ENCODE measurements around the gene CYGB. TPM values are rescaled to one million over a fixed set of nuclear protein-coding genes. Genes with fewer than 3 reads are reported as not detected.
A peak's percentile ranks its signal among the peaks of the same experiment; 100 is the strongest.
"Not testable (repeated sequence)": the region's sequence is repeated elsewhere in the genome, so short reads cannot be mapped to it uniquely, and the experiment has no call there.

Gene CYGB
- total RNA-seq, 1 donor = 11.7 TPM

DNA sequence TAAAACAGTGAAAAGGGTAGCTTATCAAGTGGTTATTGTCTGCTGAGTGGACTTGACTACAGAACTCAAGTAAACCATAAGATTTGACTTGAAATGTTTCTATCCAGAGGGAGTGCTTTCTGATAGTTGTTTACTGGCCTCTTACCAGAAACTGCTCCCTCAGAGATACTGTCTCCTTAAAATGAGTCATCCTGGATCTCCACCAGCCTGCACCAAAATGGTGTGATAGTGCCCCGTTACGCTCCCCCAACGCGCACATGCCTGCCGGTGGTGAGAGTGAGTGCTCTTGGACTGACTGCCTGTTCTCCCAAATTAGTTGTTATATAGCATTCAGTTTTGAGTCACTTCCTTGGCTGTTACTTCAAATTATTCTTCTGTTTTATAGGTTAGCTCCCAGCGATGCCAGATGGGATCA, 25.2 kb upstream of the CYGB start:
- TF ChIP-seq, protein P1, sequence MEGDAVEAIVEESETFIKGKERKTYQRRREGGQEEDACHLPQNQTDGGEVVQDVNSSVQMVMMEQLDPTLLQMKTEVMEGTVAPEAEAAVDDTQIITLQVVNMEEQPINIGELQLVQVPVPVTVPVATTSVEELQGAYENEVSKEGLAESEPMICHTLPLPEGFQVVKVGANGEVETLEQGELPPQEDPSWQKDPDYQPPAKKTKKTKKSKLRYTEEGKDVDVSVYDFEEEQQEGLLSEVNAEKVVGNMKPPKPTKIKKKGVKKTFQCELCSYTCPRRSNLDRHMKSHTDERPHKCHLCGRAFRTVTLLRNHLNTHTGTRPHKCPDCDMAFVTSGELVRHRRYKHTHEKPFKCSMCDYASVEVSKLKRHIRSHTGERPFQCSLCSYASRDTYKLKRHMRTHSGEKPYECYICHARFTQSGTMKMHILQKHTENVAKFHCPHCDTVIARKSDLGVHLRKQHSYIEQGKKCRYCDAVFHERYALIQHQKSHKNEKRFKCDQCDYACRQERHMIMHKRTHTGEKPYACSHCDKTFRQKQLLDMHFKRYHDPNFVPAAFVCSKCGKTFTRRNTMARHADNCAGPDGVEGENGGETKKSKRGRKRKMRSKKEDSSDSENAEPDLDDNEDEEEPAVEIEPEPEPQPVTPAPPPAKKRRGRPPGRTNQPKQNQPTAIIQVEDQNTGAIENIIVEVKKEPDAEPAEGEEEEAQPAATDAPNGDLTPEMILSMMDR (IDR thresholded peaks at IDR 0.05; ENCODE audit: insufficient read depth, low read depth, low read length) = no peak
- DNase-seq (ENCODE audit: low read depth) = peak; percentile 92
- H3K4me3 ChIP-seq (ENCODE audit: low read depth, low read length) = no peak overlapping the region

DNA sequence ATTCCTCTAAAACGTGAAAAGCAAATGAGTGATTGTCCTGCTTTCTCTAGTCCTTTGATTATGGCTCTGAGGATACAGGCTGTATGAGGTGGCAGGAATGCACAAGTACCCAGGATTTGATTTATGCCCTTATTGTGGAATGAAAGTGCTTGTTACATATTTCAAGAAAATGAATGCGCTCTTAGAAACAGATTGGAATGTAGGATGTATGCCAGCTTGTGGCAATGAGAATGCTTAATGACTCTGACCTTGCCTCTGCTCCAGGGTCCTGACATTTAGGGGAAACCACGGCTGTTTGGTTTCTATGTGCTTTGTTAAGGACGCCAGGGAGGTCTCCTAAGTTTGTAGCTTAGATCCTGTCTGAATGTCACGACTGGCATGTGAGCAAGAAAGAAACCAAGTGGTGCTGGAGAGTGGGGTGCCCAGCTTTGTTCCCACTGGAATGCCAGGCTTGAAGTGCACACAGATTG, 24.3 kb upstream of the CYGB start:
- peak overlapping the region; percentile 13 for H3K4me3 ChIP-seq (ENCODE audit: low read depth, low read length)
- peak; percentile 29 for DNase-seq (ENCODE audit: low read depth)
- TF ChIP-seq, protein P1 (IDR thresholded peaks at IDR 0.05; ENCODE audit: insufficient read depth, low read depth, low read length) = no peak

DNA sequence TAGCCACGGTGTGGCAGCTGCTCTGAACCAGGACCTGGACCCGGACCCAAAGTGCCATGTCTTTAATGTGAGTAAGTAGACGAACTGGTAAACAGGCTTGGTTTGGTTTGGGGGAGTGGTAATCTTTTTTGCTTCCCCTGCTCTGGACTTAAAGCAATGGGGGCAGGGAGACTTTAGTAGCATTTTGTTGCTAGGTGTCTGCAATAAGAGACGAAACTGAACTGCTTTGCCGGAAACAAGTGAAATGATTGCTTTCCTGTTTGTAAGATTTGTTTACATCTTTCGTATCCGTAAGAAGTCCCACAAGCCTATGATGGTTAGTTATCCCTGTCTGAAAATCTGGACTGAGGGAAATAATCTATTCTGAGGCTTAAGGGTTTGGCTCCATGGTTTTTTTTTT, 23.8 kb upstream of the CYGB start:
- H3K4me3 ChIP-seq (ENCODE audit: low read depth, low read length) = peak overlapping the region; percentile 18

DNA sequence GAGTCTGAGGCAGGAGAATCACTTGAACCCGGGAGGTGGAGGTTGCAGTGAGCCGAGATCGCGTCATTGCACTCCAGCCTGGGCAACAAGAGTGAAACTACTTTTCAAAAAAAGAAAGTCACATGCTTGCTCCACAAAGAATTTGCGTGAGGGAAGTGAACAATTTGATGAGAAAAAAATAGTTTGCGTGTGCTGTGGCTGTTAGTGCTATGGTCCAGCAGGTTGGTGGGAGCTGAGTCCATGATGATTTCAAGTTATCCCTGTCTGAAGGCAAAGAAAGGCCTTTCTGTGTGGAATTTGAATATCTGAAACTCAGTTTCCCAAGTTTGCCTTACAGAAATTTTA, 23.3 kb upstream of the CYGB start:
- H3K4me3 ChIP-seq (ENCODE audit: low read depth, low read length) = no peak overlapping the region
- TF ChIP-seq, protein P1 (IDR thresholded peaks at IDR 0.05; ENCODE audit: insufficient read depth, low read depth, low read length) = no peak
- peak; percentile 33 for DNase-seq (ENCODE audit: low read depth)

More for the DNA sequence above, 23.8 kb upstream of the CYGB start:
- peak; percentile 85 for DNase-seq (ENCODE audit: low read depth)
- TF ChIP-seq, protein P1 (IDR thresholded peaks at IDR 0.05; ENCODE audit: insufficient read depth, low read depth, low read length) = no peak

DNA sequence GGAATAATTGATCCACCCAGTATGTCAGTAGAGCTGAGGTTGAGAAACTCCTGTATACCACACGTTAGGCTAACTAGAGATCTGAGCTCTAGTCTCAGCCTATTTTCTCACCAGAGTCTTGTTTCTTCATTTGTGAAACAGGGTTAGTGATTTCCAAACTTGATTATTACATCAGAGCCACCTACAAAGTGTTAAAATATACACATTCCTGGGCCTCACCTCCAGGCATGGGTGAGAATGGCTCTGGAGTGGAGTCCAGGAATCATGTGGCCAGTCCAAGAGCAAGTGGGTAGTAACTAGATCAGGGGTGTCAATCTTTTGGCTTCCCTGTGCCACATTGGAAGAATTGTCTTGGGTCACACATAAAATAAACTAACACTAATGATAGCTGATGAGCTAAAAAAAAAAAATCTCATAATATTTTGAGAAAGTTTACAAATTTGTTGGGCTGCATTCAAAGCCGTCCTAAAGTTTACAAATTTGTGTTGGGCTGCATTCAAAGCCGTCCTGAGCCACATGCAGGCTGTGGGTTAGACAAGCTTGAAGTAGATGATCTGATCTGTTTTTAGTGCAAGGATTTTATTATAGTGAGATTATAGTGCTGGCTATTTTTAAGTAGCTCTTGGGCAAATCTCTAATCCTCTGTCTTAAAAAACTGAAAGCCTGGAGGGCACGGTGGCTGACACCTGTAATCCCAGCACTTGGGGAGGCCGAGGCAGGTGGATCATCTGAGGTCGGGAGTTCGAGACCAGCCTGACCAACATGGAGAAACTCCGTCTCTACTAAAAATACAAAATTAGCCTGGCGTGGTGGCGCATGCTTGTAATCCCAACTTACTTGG, 22.7 kb upstream of the CYGB start:
- no peak overlapping the region for H3K4me3 ChIP-seq (ENCODE audit: low read depth, low read length)

DNA sequence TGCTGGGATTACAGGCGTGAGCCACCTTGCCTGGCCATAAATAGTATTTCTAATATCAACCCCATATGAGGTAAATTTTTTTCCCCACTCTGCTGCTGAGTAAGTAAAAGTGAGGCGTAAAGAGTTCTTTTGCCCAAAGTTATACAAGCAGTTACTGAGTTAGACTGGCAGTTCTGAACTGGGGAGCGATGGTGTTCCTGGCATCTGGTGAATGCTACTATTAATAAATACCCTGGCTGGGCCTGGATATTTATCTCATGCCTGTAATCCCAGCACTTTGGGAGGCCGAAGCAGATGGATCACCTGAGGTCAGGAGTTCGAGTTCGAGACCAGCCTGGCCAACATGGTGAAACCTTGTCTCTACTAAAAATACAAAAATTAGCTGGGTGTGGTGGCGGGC, 22.0 kb upstream of the CYGB start:
- not testable (repeated sequence) for DNase-seq (ENCODE audit: low read depth)
- peak overlapping the region; percentile 89 for H3K4me3 ChIP-seq (ENCODE audit: low read depth, low read length)

More for the DNA sequence above, 22.7 kb upstream of the CYGB start:
- no peak for DNase-seq (ENCODE audit: low read depth)
- TF ChIP-seq, protein P1 (IDR thresholded peaks at IDR 0.05; ENCODE audit: insufficient read depth, low read depth, low read length) = no peak

DNA sequence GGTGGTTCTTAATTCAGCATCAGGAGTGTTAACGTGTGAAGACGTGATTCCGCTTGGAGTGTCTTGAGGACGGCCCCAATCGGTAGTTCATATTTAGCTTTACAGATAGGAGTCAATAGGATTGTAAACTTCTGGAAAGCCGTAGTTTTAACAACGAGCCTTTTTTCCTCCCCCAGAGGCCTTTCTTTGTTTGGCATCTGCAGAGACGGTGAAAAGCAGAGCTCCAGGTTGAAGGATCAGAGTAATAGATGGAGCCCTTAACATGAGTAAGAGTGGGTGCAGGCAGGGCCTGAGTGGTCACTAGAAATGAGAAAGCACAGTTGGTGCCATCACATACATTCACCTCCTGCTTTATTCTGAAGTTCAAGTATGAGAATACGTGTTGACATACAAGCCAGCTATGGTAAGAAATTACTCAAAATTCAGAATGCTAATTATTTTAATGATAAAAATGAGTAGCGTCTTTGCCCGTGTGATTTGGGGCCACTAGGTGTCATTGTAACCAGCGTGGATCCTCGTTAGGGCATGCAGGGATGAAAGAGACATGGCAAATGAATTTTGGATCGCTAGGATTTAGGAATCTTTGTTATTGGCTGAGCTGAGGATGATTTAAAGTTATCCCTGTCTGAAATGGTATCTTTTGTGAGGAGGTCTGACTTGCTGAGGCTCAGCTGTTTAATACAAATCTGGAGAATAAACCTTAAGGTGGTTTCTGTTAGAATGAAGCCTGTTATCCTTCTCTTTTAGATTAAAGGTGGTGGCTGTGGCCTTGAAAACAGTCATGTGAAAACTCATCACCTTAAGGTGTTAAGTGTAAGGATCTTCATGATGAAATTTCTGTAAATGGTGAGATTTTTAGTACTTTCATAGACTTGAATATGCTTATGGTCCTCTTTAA, 20.9 kb upstream of the CYGB start:
- TF ChIP-seq, protein P1 (IDR thresholded peaks at IDR 0.05; ENCODE audit: insufficient read depth, low read depth, low read length) = peak; percentile 50
- peak; percentile 44 for DNase-seq (ENCODE audit: low read depth)
- H3K4me3 ChIP-seq (ENCODE audit: low read depth, low read length) = peak overlapping the region; percentile 89

All from fibroblast of villous mesenchyme (primary cell).